DOHH2 (cell line): Measurements from ENCODE around the gene MUC5B.

ENCODE experiments used
- H3F3A ChIP-seq: fragments of 200-600 bp; sonication (generic), shearing (Covaris generic); 2 replicates; pipeline ENCODE4 v1.6.0; 2016; ENCODE audit warnings: antibody characterized with exemption, mild to moderate bottlenecking; ENCODE audit not compliant: control insufficient read depth, insufficient read depth
- H3K27ac ChIP-seq: fragments of 200-600 bp; sonication (generic); 2 replicates; pipeline ENCODE4 v1.5.1; 2014; ENCODE audit warnings: low read depth, mild to moderate bottlenecking, low read length, moderate library complexity
- H3K27me3 ChIP-seq: fragments of 200-600 bp; sonication (generic); 2 replicates; pipeline ENCODE4 v1.6.1; 2014; ENCODE audit warnings: mild to moderate bottlenecking, low read length, mixed read lengths; ENCODE audit not compliant: control insufficient read depth
- H3K36me3 ChIP-seq: fragments of 200-600 bp; sonication (generic); 2 replicates; pipeline ENCODE4 v1.6.1; 2014; ENCODE audit warnings: mild to moderate bottlenecking, low read length, moderate library complexity, mixed read lengths; ENCODE audit not compliant: control insufficient read depth
- H3K4me1 ChIP-seq: fragments of 200-600 bp; sonication (generic); 2 replicates; pipeline ENCODE4 v1.6.1; 2014; ENCODE audit warnings: mild to moderate bottlenecking, low read length, mixed read lengths; ENCODE audit not compliant: control insufficient read depth
- H3K4me2 ChIP-seq: fragments of 200-600 bp; sonication (generic); 2 replicates; pipeline ENCODE4 v1.6.0; 2014; ENCODE audit warnings: mild to moderate bottlenecking, low read length, moderate library complexity
- H3K4me3 ChIP-seq: fragments of 200-600 bp; sonication (generic); 2 replicates; pipeline ENCODE4 v1.5.1; 2014; ENCODE audit warnings: mild to moderate bottlenecking, low read length, mixed read lengths
- H3K79me2 ChIP-seq: fragments of 200-600 bp; sonication (generic); 2 replicates; pipeline ENCODE4 v1.6.1; 2014; ENCODE audit warnings: mild to moderate bottlenecking, low read length, mixed read lengths; ENCODE audit not compliant: control insufficient read depth
- H3K9me2 ChIP-seq: fragments of 200-600 bp; sonication (generic); replicated peaks from 2 replicates; pipeline ENCODE4 v1.6.1; 2014; ENCODE audit warnings: mild to moderate bottlenecking, low read length, mixed read lengths; ENCODE audit not compliant: control insufficient read depth
- H3K9me3 ChIP-seq: fragments of 200-600 bp; sonication (generic); 2 replicates; pipeline ENCODE4 v1.6.1; 2014; ENCODE audit warnings: antibody characterized with exemption, low read length, mixed read lengths; ENCODE audit not compliant: control insufficient read depth, insufficient read depth
- H4K20me1 ChIP-seq: fragments of 200-600 bp; sonication (generic); 2 replicates; pipeline ENCODE4 v1.6.0; 2014; ENCODE audit warnings: low read depth, mild to moderate bottlenecking, antibody characterized with exemption, low read length, moderate library complexity; ENCODE audit not compliant: control insufficient read depth, insufficient read depth
- CTCF ChIP-seq: fragments of 200-600 bp; sonication (generic); IDR thresholded peaks from one replicate; pipeline ENCODE4 v1.5.1; 2014; ENCODE audit warnings: antibody characterized with exemption, mild to moderate bottlenecking, low read depth, low read length; ENCODE audit not compliant: poor library complexity, severe bottlenecking
- EZH2phosphoT487 ChIP-seq: fragments of 200-600 bp; sonication (generic); IDR thresholded peaks from 2 replicates; pipeline ENCODE4 v1.6.1; 2017; ENCODE audit warnings: borderline replicate concordance, mild to moderate bottlenecking, antibody characterized with exemption, low read length, moderate library complexity, mixed read lengths

The MUC5B gene

GRCh38 chr11:1199241-1199750 lies 23.6 kb upstream of the MUC5B start:
- Histone ChIP-seq H3F3A (no peaks in the 10 kb centered on the region), H3K36me3 (no peaks in the 10 kb centered on the region), H3K9me3 (peaks cover 8% of the 10 kb centered on the region; the same call in 1 of the 2 replicates), H3K27me3 (no peaks in the 10 kb centered on the region), H3K9me2 (no peaks in the 10 kb centered on the region), H3K79me2 (no peaks in the 10 kb centered on the region), H3K27ac (no peak overlapping the region), H4K20me1 (no peaks in the 10 kb centered on the region), H3K4me3 (no peak overlapping the region), H3K4me1 (no peaks in the 10 kb centered on the region), H3K4me2 (no peak overlapping the region)
- TF ChIP-seq CTCF, result no peak
- no peak for TF ChIP-seq EZH2phosphoT487

- Histone ChIP-seq H3K27ac (no peak overlapping the region), H3K9me3 (peaks cover 5% of the 10 kb centered on the region; the same call in 1 of the 2 replicates), H3K36me3 (no peaks in the 10 kb centered on the region), H3F3A (no peaks in the 10 kb centered on the region), H3K4me3 (no peak overlapping the region), H3K4me1 (no peaks in the 10 kb centered on the region), H3K9me2 (no peaks in the 10 kb centered on the region), H3K4me2 (no peak overlapping the region), H3K79me2 (no peaks in the 10 kb centered on the region), H4K20me1 (no peaks in the 10 kb centered on the region), H3K27me3 (no peaks in the 10 kb centered on the region)
- TF ChIP-seq CTCF (no peak), EZH2phosphoT487 (no peak)
Measured at GRCh38 chr11:1199751-1200610, 22.9 kb upstream of the MUC5B start.

GRCh38 chr11:1200611-1201191 lies 22.2 kb upstream of the MUC5B start:
- Histone ChIP-seq H3K9me2 (no peaks in the 10 kb centered on the region), H3K9me3 (peaks cover 3% of the 10 kb centered on the region; the same call in 1 of the 2 replicates), H3K27ac (no peak overlapping the region), H3K79me2 (no peaks in the 10 kb centered on the region), H3K4me1 (no peaks in the 10 kb centered on the region), H4K20me1 (no peaks in the 10 kb centered on the region), H3F3A (no peaks in the 10 kb centered on the region), H3K4me2 (no peak overlapping the region), H3K36me3 (no peaks in the 10 kb centered on the region), H3K4me3 (no peak overlapping the region), H3K27me3 (no peaks in the 10 kb centered on the region)
- TF ChIP-seq CTCF (no peak), EZH2phosphoT487 (no peak)
